Esophagus muscularis mucosa (tissue), 4 donors: Measurements from ENCODE around the gene USP8. TPM values are rescaled to one million over a fixed set of nuclear protein-coding genes. Genes with fewer than 3 reads are reported as not detected.

Experiments
- DNase-seq: peaks from one replicate; pipeline ENCODE4 v3.0.0-alpha.2; 2017; ENCODE audit errors: extremely low spot score
- H3K27ac ChIP-seq, 4 donors: fragments of 200-600 bp; sonication (generic); replicated peaks in 1 of 4; 1 replicate in 3 of 4; 2 replicates in 1 of 4; pipeline ENCODE4 v1.5.1; 2016 to 2019; ENCODE audit warnings: mild to moderate bottlenecking in 1 of 4
- H3K27me3 ChIP-seq, 4 donors: fragments of 200-600 bp; sonication (generic); one replicate each; pipeline versions ENCODE4 v1.5.1 to v1.6.0; 2016 to 2019
- H3K36me3 ChIP-seq, 4 donors: fragments of 200-600 bp; sonication (generic); one replicate each; pipeline ENCODE4 v1.5.1; 2016 to 2019
- H3K4me1 ChIP-seq, 4 donors: fragments of 200-600 bp; sonication (generic); one replicate each; pipeline ENCODE4 v1.5.1; 2016 to 2019
- H3K4me3 ChIP-seq, 4 donors: fragments of 200-600 bp; sonication (generic); 1 replicate in 2 of 4; 2 replicates in 2 of 4; pipeline ENCODE4 v1.5.1; 2016 to 2019; ENCODE audit warnings: mild to moderate bottlenecking in 4 of 4, moderate library complexity in 1 of 4
- H3K9me3 ChIP-seq, 4 donors: fragments of 200-600 bp; sonication (generic); 1 replicate in 3 of 4; 2 replicates in 1 of 4; pipeline ENCODE4 v1.5.1; 2016 to 2019
- CTCF ChIP-seq, 3 experiments: fragments of 200-600 bp in 2 of 3; fragments of 450-650 bp in 1 of 3; sonication (generic) in 2 of 3; IDR thresholded peaks; one replicate each; pipeline ENCODE4 v1.5.1; 2017 to 2019; ENCODE audit warnings: antibody characterized with exemption in 3 of 3, mild to moderate bottlenecking in 2 of 3, moderate library complexity in 1 of 3
- EP300 ChIP-seq: sonication (generic); formaldehyde crosslinking; IDR thresholded peaks from one replicate; pipeline ENCODE4 v1.6.1; 2017; ENCODE audit warnings: antibody characterized with exemption
- POLR2A ChIP-seq: fragments of 450-650 bp; IDR thresholded peaks from one replicate; pipeline ENCODE4 v1.6.1; 2017; ENCODE audit warnings: antibody characterized with exemption, moderate library complexity, mild to moderate bottlenecking, low read depth
- POLR2AphosphoS5 ChIP-seq, 2 donors: sonication (generic); formaldehyde crosslinking; IDR thresholded peaks; one replicate each; pipeline ENCODE4 v1.6.1; 2017; ENCODE audit warnings: antibody characterized with exemption in 2 of 2
- WGBS: methylation state at CpG from one replicate; pipeline ENCODE4 v1.1.5; 2018; 5-methylcytosine and 5-hydroxymethylcytosine counted together
- intact Hi-C: fragments of 100-400 bp; cut with DNase I; formaldehyde crosslinking; loops from one replicate; pipeline ENCODE4 v1.15.1; 2023
- small RNA-seq, 3 donors: library from RNA; depleted of rRNA; stranded (forward); fragments of <200 nt; gene quantifications; one replicate each; pipeline ENCODE3, GENCODE V24; 2016
- total RNA-seq, 4 donors: library from RNA; depleted of rRNA; stranded (reverse); fragments of >200 nt; gene quantifications; one replicate each; pipeline versions ENCODE4 v1.1.0 to v1.2.1, GENCODE V29; 2016

The USP8 gene
- total RNA-seq, 4 donors from 2014 or later, result 38.2 to 44.6 (median 41.8) TPM

- Histone ChIP-seq H3K4me3 (no peak overlapping the region), H3K27me3 (no peaks in the 10 kb centered on the region), H3K36me3 (peaks cover 28 to 83% (median 57%) of the 10 kb centered on the region in 4 donors), H3K27ac (no peak overlapping the region), H3K9me3 (no peaks in the 10 kb centered on the region), H3K4me1 (no peaks in the 10 kb centered on the region)
- 98% methylated on average over 4 of the region's 4 CpGs for WGBS
- no peak for DNase-seq
- intact Hi-C loops, result no loop called here
- TF ChIP-seq POLR2A (no peak), EP300 (no peak), CTCF (IDR thresholded peaks at IDR 0.05) (no peak), POLR2AphosphoS5 (IDR thresholded peaks at IDR 0.05) (no peak)
These were observed 139.6 kb downstream of the USP8 start for GRCh38 chr15:50563756-50564155.

Small RNAs within 50 kb of the gene (small RNA-seq; reads per million reads assigned to genes)
- gene RNA5SP395, result 0 to 0.37 (median 0.17) reads per million in 3 donors

Other genes starting within 250 kb of the USP8 start
- 1 to 10 TPM in 1 of 4 donors, under 1 TPM in 1, not detected in 2; 0.42 to 1.8 TPM for gene SLC27A2, start 242.2 kb upstream of the USP8 start, total RNA-seq
- gene HDC, start 158.7 kb upstream of the USP8 start, total RNA-seq, result 1 to 10 TPM in 3 of 4 donors, under 1 TPM in 1; 0.39 to 7.0 (median 3.5) TPM
- gene GABPB1, start 69.2 kb upstream of the USP8 start, total RNA-seq, result 10 to 100 TPM; 13.2 to 23.5 (median 15.4) TPM
- not detected for gene USP50, start 122.3 kb downstream of the USP8 start, total RNA-seq